GM19438 (cell line): ENCODE results near the gene PLCD4.
A peak's percentile ranks its signal among the peaks of the same experiment; 100 is the strongest.

Experiments
- ATAC-seq: cut with Tn5 transposase; IDR thresholded peaks from one replicate; pipeline ENCODE4 v1.9.1; 2021; ENCODE audit warnings: low read depth; ENCODE audit not compliant: unreplicated experiment

Gene PLCD4

GRCh38 chr2:218662377-218662776 is 54.7 kb downstream of the PLCD4 start:
- no peak for ATAC-seq

DNA sequence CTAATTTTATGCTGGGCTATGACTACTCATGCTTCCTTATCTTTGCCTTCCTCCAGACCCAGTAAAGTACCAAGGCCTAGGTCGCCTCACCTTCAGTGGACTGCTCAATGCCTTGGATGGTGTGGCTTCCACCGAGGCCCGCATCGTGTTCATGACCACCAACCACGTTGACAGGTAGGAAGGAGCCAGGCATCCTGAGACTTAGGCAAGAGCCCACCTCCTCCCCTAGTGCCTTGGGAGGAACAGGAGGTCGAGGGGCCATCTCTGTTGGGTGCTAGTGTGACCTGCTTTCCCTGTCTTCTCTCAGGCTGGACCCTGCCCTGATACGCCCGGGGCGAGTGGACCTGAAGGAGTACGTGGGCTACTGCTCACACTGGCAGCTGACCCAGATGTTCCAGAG is 55.1 kb downstream of the PLCD4 start:
- no peak for ATAC-seq

DNA sequence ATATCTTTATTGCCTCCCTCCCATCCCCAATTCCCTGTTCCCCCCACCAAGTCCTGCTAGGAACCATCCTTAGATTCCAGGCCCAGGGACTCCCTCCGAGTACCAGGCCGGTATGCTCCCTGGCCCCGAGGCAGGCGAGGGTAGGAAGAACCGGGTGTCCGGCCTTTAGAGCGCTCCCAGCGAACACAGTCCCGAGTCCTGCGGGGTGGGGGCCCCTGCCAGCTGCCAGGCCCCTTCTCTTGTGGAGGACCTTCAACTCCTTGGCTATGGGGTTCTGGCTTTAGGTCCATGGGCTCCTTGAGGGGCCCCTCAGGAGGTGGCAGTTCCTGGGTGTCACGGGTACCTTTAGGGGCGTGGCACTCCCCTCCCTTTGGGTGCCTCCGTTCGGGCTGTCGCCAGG is 56.2 kb downstream of the PLCD4 start:
- ATAC-seq: no peak

- no peak for ATAC-seq
Measured at GRCh38 chr2:218664653-218665052, 57.0 kb downstream of the PLCD4 start.

DNA sequence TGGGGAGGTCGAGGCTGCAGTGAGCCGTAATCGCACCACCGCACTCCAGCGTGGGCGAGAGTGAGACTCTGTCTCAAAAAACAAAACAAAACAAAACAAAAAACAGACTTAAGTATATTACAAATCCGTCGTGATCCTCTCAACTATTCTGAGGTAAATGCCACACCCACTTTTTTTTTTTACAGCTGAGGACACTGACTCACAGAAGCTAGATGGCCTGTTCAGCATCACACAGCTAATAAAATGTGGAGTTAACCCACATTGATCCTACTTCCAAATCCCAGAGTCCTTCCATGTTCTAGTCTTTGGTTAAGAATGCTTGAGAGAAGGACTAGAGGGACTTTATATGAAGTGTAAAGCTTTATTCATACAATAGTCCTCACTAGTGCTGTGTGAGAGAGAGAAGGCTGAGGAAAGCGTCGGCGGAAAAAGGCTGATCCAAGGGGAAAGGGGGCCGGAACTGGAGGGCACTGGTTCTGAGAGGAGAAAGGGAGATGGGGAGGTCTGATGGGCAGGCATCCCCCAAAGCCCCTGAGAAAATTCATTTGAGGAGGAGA is 63.5 kb downstream of the PLCD4 start:
- peak; percentile 4 for ATAC-seq

GRCh38 chr2:218671654-218672566 is 64.2 kb downstream of the PLCD4 start, which contains the start of the genes RNF25 and STK36:
Gene RNF25, minus strand, starts transcription at chr2:218672002. Its CDS starts 32 bp downstream, at chr2:218671970.
Gene STK36, plus strand, starts transcription at chr2:218672086. Its CDS starts 744 bp downstream, at chr2:218672830.
- peak; percentile 98 for ATAC-seq

DNA sequence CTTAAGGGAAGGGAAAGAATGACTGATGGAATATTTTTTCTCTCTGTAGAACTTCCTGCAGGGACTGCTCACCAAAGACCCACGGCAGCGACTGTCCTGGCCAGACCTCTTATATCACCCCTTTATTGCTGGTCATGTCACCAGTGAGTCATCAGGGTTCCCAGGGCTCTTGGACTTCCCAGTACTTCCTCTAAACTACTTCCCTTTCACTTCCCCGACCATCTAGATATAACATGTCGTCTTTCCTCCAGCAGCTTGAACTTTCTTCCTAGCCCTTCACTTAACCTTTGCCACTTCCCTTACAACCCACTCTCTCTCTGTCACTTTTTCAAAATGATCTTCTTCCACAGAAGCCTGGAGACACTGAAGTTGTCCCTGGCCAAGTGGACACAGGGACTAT is 71.4 kb downstream of the PLCD4 start:
- no peak for ATAC-seq

DNA sequence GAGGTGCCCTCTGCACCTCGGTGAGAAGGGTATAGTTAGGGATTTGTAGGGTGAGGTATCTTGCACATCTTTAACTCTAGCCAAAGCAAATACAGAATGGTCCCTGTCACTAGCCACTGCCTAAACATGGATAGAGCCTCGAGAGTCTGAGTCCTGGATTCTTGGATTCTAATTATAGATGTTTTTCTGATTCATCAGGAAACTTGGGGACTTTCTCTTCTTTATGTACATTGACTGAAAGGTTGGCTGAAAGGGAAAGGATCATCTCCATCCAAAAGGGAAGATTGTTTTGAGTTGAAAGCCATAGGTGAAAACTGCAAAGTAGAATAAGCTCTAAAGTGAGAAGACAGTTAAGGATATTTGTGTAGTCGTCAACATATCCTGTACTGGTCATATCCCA is 72.4 kb downstream of the PLCD4 start:
- ATAC-seq: no peak
